Spleen (tissue), 11 donors: ENCODE data around the gene PLAAT5. TPM values are rescaled to one million over a fixed set of nuclear protein-coding genes. Genes with fewer than 3 reads are reported as not detected.

Experiments
- DNase-seq: peaks from one replicate; pipeline ENCODE4 v3.0.0-alpha.2; 2020
- H3K27ac ChIP-seq, 8 donors: fragments of 200-600 bp; sonication (generic) in 7 of 8; 1 replicate in 4 of 8; 2 replicates in 4 of 8; pipeline versions ENCODE4 v1.5.0 to v1.8.0; 2016 to 2021; ENCODE audit warnings: inconsistent platforms in 4 of 8, mild to moderate bottlenecking in 4 of 8, moderate library complexity in 1 of 8
- H3K27me3 ChIP-seq, 7 donors: fragments of 200-600 bp; sonication (generic) in 6 of 7; replicated peaks in 1 of 7; 1 replicate in 4 of 7; 2 replicates in 3 of 7; pipeline versions ENCODE4 v1.5.0 to v1.8.0; 2016 to 2021; ENCODE audit warnings: inconsistent platforms in 3 of 7, mild to moderate bottlenecking in 1 of 7
- H3K36me3 ChIP-seq, 6 donors: fragments of 200-600 bp; sonication (generic) in 5 of 6; 1 replicate in 4 of 6; 2 replicates in 2 of 6; pipeline versions ENCODE4 v1.5.0 to v1.8.0; 2016 to 2021; ENCODE audit warnings: inconsistent platforms in 2 of 6
- H3K4me1 ChIP-seq, 6 donors: fragments of 200-600 bp; sonication (generic) in 5 of 6; 1 replicate in 3 of 6; 2 replicates in 3 of 6; pipeline versions ENCODE4 v1.5.0 to v1.8.0; 2016 to 2021; ENCODE audit warnings: inconsistent platforms in 3 of 6
- H3K4me3 ChIP-seq, 8 donors: fragments of 200-600 bp; sonication (generic) in 7 of 8; 1 replicate in 4 of 8; 2 replicates in 4 of 8; pipeline versions ENCODE4 v1.5.0 to v1.8.0; 2016 to 2021; ENCODE audit warnings: inconsistent platforms in 4 of 8, mild to moderate bottlenecking in 4 of 8, moderate library complexity in 2 of 8
- H3K9me3 ChIP-seq, 8 donors: fragments of 200-600 bp; sonication (generic) in 7 of 8; 1 replicate in 4 of 8; 2 replicates in 4 of 8; pipeline versions ENCODE4 v1.5.0 to v1.8.0; 2016 to 2021; ENCODE audit warnings: inconsistent platforms in 4 of 8
- POLR2A ChIP-seq, 3 donors: fragments of 450-650 bp; IDR thresholded peaks; one replicate each; pipeline ENCODE4 v1.5.1; 2017; ENCODE audit warnings: antibody characterized with exemption in 3 of 3, mild to moderate bottlenecking in 1 of 3
- POLR2AphosphoS5 ChIP-seq, 3 donors: sonication (generic); formaldehyde crosslinking; IDR thresholded peaks; one replicate each; pipeline ENCODE4 v1.5.1; 2017; ENCODE audit warnings: antibody characterized with exemption in 3 of 3
- WGBS, 5 donors: extraction: QIAGEN DNeasy Blood & Tissue Kit in 3 of 5; methylation state at CpG; one replicate each; pipeline versions ENCODE4 v1.1.5 to v1.1.7; 2013 to 2018; 5-methylcytosine and 5-hydroxymethylcytosine counted together
- intact Hi-C: fragments of 100-400 bp; cut with DNase I; formaldehyde crosslinking; loops from one replicate; pipeline ENCODE4 v1.15.0; 2023; ENCODE audit warnings: low total_unique reads
- polyA plus RNA-seq, 3 donors: library from polyadenylated mRNA; stranded (reverse); fragments of 200-250 nt; gene quantifications; one replicate each; pipeline ENCODE4 v1.2.1, GENCODE V29; 2013
- total RNA-seq, 7 donors: library from RNA; depleted of rRNA in 3 of 7; stranded (reverse); fragments of >200 nt in 3 of 7; fragmentation: NEBNext Ultra II Directional in 4 of 7; extraction: Animal tissue kit (Norgen Biotek cat#: 25700) in 4 of 7; gene quantifications; one replicate each; pipeline versions ENCODE4 v1.1.0 to v1.2.1, GENCODE V29; 2016 to 2021
- TF ChIP-seq, protein P1 (sequence below), 11 experiments: fragments of 200-600 bp in 7 of 11; fragments of 450-650 bp in 4 of 11; sonication (generic) in 4 of 11; IDR thresholded peaks in 8 of 11; conservative IDR thresholded peaks in 3 of 11; 1 replicate in 7 of 11; 2 replicates in 4 of 11; pipeline versions ENCODE4 v1.4.0 to v1.8.0; 2016 to 2021; ENCODE audit warnings: antibody characterized with exemption in 11 of 11, inconsistent platforms in 4 of 11, mild to moderate bottlenecking in 1 of 11
- donor health status: healthy with polysubstance abuse.
- donor health status: DM: no; HTN: no; CAD: no; lungs with moderate emphysema.
- donor health status: DM: no; HTN: no; CAD: no.
- donor health status: Bipolar disorder and iron deficiency.
- donor health status: healthy.
- donor health status: DM: no; HTN: no; CAD: no.
- donor health status: DM: yes; HTN: yes; CAD: no.

PLAAT5 gene
- total and polyA plus RNA-seq, 10 donors, result 0.10 to 0.54 (median 0.24) TPM; not detected in 4

DNA sequence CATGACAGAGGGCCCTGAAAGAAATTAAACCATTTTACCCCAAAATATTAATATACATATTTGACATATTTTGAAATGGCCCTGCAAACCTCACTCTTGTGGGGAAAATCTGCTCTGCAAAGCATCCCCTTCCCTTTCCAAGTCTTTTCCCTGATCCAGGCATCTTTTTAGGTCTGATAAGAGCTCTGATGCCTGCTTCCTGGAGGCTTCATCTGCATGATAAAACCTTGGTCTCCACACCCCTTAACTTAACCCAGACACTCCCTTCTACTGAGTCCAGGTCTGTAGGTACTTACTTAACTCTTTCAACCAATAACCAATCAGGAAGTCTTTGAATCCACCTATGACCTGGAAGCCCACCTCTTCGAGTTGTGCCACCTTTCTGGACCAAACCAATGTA is 13.1 kb upstream of the PLAAT5 start:
- Histone ChIP-seq H3K9me3 (peaks cover 4 to 22% (median 19%) of the 10 kb centered on the region in 8 donors), H3K4me1 (peaks cover 4 to 71% (median 39%) of the 10 kb centered on the region in 6 donors), H3K27me3 (peaks cover 0 to 11% (median 0%) of the 10 kb centered on the region in 7 donors), H3K27ac (peak overlapping the region in 5 of 8 donors; percentile 43 to 79 (median 67)), H3K4me3 (peak overlapping the region in 1 of 8 donors; percentile 1), H3K36me3 (no peaks in the 10 kb centered on the region)
- TF ChIP-seq POLR2A (IDR thresholded peaks at IDR 0.05), result no peak
- TF ChIP-seq, protein P1, sequence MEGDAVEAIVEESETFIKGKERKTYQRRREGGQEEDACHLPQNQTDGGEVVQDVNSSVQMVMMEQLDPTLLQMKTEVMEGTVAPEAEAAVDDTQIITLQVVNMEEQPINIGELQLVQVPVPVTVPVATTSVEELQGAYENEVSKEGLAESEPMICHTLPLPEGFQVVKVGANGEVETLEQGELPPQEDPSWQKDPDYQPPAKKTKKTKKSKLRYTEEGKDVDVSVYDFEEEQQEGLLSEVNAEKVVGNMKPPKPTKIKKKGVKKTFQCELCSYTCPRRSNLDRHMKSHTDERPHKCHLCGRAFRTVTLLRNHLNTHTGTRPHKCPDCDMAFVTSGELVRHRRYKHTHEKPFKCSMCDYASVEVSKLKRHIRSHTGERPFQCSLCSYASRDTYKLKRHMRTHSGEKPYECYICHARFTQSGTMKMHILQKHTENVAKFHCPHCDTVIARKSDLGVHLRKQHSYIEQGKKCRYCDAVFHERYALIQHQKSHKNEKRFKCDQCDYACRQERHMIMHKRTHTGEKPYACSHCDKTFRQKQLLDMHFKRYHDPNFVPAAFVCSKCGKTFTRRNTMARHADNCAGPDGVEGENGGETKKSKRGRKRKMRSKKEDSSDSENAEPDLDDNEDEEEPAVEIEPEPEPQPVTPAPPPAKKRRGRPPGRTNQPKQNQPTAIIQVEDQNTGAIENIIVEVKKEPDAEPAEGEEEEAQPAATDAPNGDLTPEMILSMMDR (IDR thresholded peaks at IDR 0.05 in 8 of 11, conservative IDR thresholded peaks at IDR 0.05 in 3 of 11), result no peak
- no peak for TF ChIP-seq POLR2AphosphoS5 (IDR thresholded peaks at IDR 0.05)
- no peak for DNase-seq
- intact Hi-C loops, result no loop called here
- WGBS, 5 donors, result 72 to 85% (median 77%) methylated on average over 1 of the region's 1 CpG

GRCh38 chr11:63503492-63503891 is 12.5 kb upstream of the PLAAT5 start:
- Histone ChIP-seq H3K4me3 (peak overlapping the region in 1 of 8 donors; percentile 1), H3K27me3 (peaks cover 0 to 11% (median 0%) of the 10 kb centered on the region in 7 donors), H3K9me3 (peaks cover 4 to 27% (median 20%) of the 10 kb centered on the region in 8 donors), H3K27ac (peak overlapping the region in 6 of 8 donors; percentile 15 to 79 (median 58)), H3K36me3 (no peaks in the 10 kb centered on the region), H3K4me1 (peaks cover 4 to 67% (median 37%) of the 10 kb centered on the region in 6 donors)
- no peak for DNase-seq
- intact Hi-C loops, result no loop called here
- TF ChIP-seq POLR2A (IDR thresholded peaks at IDR 0.05) (no peak), POLR2AphosphoS5 (IDR thresholded peaks at IDR 0.05) (peak in 1 of 3 donors; percentile 29)
- 42 to 74% (median 59%) methylated on average over 6 of the region's 6 CpGs for WGBS, 5 donors

- DNase-seq, result no peak
- H3K9me3 ChIP-seq, result peaks cover 4 to 27% (median 20%) of the 10 kb centered on the region in 8 donors
- WGBS, 5 donors, result 29 to 58% (median 47%) methylated on average over 2 of the region's 2 CpGs
- no peak overlapping the region for H3K4me3 ChIP-seq
- H3K36me3 ChIP-seq, result no peaks in the 10 kb centered on the region
- TF ChIP-seq, protein P1 (IDR thresholded peaks at IDR 0.05 in 8 of 11, conservative IDR thresholded peaks at IDR 0.05 in 3 of 11), result no peak
- TF ChIP-seq POLR2A (IDR thresholded peaks at IDR 0.05) (no peak), POLR2AphosphoS5 (IDR thresholded peaks at IDR 0.05) (no peak)
- peaks cover 0 to 11% (median 0%) of the 10 kb centered on the region in 7 donors for H3K27me3 ChIP-seq
- H3K27ac ChIP-seq, result peak overlapping the region in 6 of 8 donors; percentile 15 to 79 (median 55)
- intact Hi-C loops, result no loop called here
- peaks cover 4 to 55% (median 36%) of the 10 kb centered on the region in 6 donors for H3K4me1 ChIP-seq
Measured at GRCh38 chr11:63502252-63502820, 11.4 kb upstream of the PLAAT5 start.

GRCh38 chr11:63501236-63501635 is 10.3 kb upstream of the PLAAT5 start:
- H3K4me1 ChIP-seq, result peaks cover 4 to 44% (median 30%) of the 10 kb centered on the region in 6 donors
- no peak for TF ChIP-seq POLR2A (IDR thresholded peaks at IDR 0.05)
- TF ChIP-seq POLR2AphosphoS5 (IDR thresholded peaks at IDR 0.05), result no peak
- TF ChIP-seq, protein P1 (IDR thresholded peaks at IDR 0.05 in 8 of 11, conservative IDR thresholded peaks at IDR 0.05 in 3 of 11), result no peak
- H3K9me3 ChIP-seq, result peaks cover 4 to 27% (median 20%) of the 10 kb centered on the region in 8 donors
- peaks cover 0 to 10% (median 0%) of the 10 kb centered on the region in 7 donors for H3K27me3 ChIP-seq
- no peak overlapping the region for H3K4me3 ChIP-seq
- intact Hi-C loops, result no loop called here
- DNase-seq, result no peak
- H3K27ac ChIP-seq, result no peak overlapping the region
- 43 to 68% (median 64%) methylated on average over 1 of the region's 1 CpG for WGBS, 5 donors
- no peaks in the 10 kb centered on the region for H3K36me3 ChIP-seq
